HUES6 (cell line): Measurements from ENCODE around the gene MAPK8IP3.

Experiments
- H3K27ac ChIP-seq: 2 replicates; pipeline ENCODE4 v1.7.0; 2013; ENCODE audit warnings: low read depth, mild to moderate bottlenecking, low read length, inconsistent platforms
- H3K27me3 ChIP-seq: 2 replicates; pipeline ENCODE4 v1.6.1; 2013; ENCODE audit warnings: low read length; ENCODE audit not compliant: control insufficient read depth, insufficient read depth
- H3K36me3 ChIP-seq: 2 replicates; pipeline ENCODE4 v1.6.1; 2013; ENCODE audit warnings: low read length; ENCODE audit not compliant: control insufficient read depth, insufficient read depth
- H3K4me1 ChIP-seq: 2 replicates; pipeline ENCODE4 v1.6.1; 2013; ENCODE audit warnings: low read length; ENCODE audit not compliant: control insufficient read depth, insufficient read depth
- H3K4me3 ChIP-seq: 2 replicates; pipeline ENCODE4 v1.5.1; 2013; ENCODE audit warnings: low read depth, low read length
- H3K9ac ChIP-seq: one replicate; pipeline ENCODE4 v1.6.1; 2013; ENCODE audit warnings: mild to moderate bottlenecking, low read length
- H3K9me3 ChIP-seq: 2 replicates; pipeline ENCODE4 v1.6.1; 2013; ENCODE audit warnings: low read depth, low read length; ENCODE audit not compliant: control insufficient read depth, insufficient read depth

Gene MAPK8IP3

GRCh38 chr16:1779234-1779701, 73.3 kb downstream of the MAPK8IP3 start:
- Histone ChIP-seq H3K27ac (no peak overlapping the region), H3K36me3 (peaks cover 42% of the 10 kb centered on the region), H3K4me1 (peaks cover 8% of the 10 kb centered on the region), H3K27me3 (no peaks in the 10 kb centered on the region), H3K4me3 (no peak overlapping the region), H3K9me3 (no peaks in the 10 kb centered on the region), H3K9ac (no peak overlapping the region)

GRCh38 chr16:1779741-1780676, 74.0 kb downstream of the MAPK8IP3 start:
- H3K4me1 ChIP-seq, result peaks cover 5% of the 10 kb centered on the region; the same call in 1 of the 2 replicates
- no peaks in the 10 kb centered on the region for H3K27me3 ChIP-seq
- no peak overlapping the region for H3K27ac ChIP-seq
- H3K9me3 ChIP-seq, result no peaks in the 10 kb centered on the region
- no peak overlapping the region for H3K9ac ChIP-seq
- peaks cover 41% of the 10 kb centered on the region for H3K36me3 ChIP-seq
- no peak overlapping the region for H3K4me3 ChIP-seq

DNA sequence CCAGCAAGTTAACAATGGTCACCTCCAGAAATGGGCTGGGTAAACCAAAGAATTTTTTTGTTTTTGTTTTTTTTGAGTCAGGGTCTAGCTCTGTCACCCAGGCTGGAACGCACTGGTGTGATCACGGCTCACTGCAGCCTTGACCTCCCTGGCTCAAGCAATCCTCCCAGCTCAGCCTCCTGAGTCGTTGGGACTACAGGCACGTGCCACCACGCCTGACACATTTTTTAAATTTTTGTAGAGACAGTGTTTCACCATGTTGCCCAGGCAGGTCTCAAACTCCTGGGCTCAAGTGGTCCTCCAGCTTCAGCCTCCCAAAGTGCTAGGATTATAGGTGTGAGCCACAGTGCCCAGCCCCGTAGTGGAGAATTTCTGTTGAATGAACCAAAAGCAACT, 74.7 kb downstream of the MAPK8IP3 start:
- Histone ChIP-seq H3K4me3 (peak overlapping the region; percentile 91; the same call in 1 of the 2 replicates), H3K9ac (no peak overlapping the region), H3K36me3 (peaks cover 39% of the 10 kb centered on the region), H3K9me3 (no peaks in the 10 kb centered on the region), H3K4me1 (peaks cover 5% of the 10 kb centered on the region; the same call in 1 of the 2 replicates), H3K27me3 (no peaks in the 10 kb centered on the region), H3K27ac (no peak overlapping the region)

DNA sequence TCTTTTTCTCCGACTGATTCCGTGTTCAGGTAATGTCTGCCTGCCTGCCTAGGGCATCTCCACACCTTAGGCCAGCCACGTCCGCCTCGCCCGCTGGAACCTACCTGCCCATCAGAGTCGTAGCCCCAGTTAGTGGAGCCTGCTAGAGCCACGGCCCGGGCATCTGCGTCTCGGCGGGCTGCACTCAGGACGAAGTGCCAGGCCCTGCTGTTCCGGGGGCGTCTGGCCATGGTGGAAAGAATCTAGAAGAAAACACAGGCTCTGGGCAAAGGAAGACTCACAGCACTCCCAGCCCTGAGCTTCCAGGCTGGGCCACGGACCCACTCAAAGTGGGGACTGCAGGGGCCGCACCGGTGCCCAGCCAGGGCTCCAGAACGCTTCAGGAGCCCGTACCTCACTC, 75.3 kb downstream of the MAPK8IP3 start:
- Histone ChIP-seq H3K9me3 (no peaks in the 10 kb centered on the region), H3K27me3 (no peaks in the 10 kb centered on the region), H3K27ac (no peak overlapping the region), H3K9ac (peak overlapping the region; percentile 88), H3K36me3 (peaks cover 40% of the 10 kb centered on the region), H3K4me1 (peaks cover 5% of the 10 kb centered on the region; the same call in 1 of the 2 replicates), H3K4me3 (peak overlapping the region; percentile 91)

- H3K9ac ChIP-seq, result peak overlapping the region; percentile 88
- H3K27me3 ChIP-seq, result no peaks in the 10 kb centered on the region
- H3K4me3 ChIP-seq, result peak overlapping the region; percentile 91
- no peaks in the 10 kb centered on the region for H3K9me3 ChIP-seq
- H3K27ac ChIP-seq, result no peak overlapping the region
- peaks cover 5% of the 10 kb centered on the region; the same call in 1 of the 2 replicates for H3K4me1 ChIP-seq
- peaks cover 40% of the 10 kb centered on the region for H3K36me3 ChIP-seq
These were observed 75.9 kb downstream of the MAPK8IP3 start for GRCh38 chr16:1781758-1782407.

DNA sequence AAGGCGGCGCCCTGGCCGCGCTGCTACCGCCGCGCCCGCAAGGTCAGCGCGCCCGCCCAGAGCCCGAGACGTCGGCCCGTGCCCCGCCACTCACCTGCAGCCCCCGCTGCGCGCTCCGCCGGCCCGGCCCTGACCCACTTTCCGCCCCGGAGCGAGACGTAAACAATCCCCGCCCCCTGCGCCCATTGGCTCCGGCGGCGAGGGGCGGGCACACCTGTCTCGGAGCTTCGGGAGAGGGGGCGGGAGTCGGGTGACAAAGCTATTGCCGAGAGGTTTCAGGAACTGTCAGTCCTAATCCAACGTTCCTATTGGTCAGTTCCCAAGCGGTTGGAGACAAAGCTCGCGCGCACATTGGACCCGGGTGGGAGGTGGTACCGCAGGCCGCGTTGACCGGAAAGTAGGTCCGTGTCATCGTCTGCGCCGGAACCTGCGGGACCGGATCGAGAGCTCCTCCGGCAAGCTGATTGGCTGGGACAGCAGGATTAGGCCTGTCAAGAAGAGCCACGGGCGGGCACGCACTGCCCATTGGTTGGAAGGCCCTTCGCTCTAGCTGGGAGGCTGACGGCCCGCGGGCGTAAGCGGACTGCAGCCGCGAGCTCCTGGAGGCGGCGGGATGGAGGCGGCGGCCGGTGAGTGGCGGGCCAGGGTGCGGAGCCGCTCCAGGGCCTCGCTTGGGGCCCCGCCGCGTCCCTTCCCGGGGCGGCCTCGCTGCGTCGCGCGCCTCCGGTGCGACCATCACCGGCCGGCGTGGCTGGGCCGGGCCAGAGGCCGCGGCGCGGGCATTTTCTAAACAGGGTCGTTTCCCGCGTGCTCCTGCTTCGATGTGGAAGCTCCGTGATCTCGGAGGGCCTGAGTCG, 76.6 kb downstream of the MAPK8IP3 start, which contains the start of the genes NUBP2 and SPSB3:
Gene NUBP2, plus strand, starts transcription at position 553 of the 857 bp plus-strand sequence. Its CDS starts 61 bp downstream, at position 614.
Gene SPSB3, minus strand, starts transcription at position 164 of the 857 bp plus-strand sequence. CDS start 1,088 bp downstream, outside the sequence.
- Histone ChIP-seq H3K4me3 (peak within 1 kb of the TSS; percentile 91), H3K36me3 (peaks cover 40% of the 10 kb centered on the region), H3K9me3 (no peaks in the 10 kb centered on the region), H3K9ac (peak within 1 kb of the TSS; percentile 88), H3K27ac (peak within 1 kb of the TSS; percentile 55; the same call in 1 of the 2 replicates), H3K27me3 (no peaks in the 10 kb centered on the region), H3K4me1 (peaks cover 5% of the 10 kb centered on the region; the same call in 1 of the 2 replicates)

DNA sequence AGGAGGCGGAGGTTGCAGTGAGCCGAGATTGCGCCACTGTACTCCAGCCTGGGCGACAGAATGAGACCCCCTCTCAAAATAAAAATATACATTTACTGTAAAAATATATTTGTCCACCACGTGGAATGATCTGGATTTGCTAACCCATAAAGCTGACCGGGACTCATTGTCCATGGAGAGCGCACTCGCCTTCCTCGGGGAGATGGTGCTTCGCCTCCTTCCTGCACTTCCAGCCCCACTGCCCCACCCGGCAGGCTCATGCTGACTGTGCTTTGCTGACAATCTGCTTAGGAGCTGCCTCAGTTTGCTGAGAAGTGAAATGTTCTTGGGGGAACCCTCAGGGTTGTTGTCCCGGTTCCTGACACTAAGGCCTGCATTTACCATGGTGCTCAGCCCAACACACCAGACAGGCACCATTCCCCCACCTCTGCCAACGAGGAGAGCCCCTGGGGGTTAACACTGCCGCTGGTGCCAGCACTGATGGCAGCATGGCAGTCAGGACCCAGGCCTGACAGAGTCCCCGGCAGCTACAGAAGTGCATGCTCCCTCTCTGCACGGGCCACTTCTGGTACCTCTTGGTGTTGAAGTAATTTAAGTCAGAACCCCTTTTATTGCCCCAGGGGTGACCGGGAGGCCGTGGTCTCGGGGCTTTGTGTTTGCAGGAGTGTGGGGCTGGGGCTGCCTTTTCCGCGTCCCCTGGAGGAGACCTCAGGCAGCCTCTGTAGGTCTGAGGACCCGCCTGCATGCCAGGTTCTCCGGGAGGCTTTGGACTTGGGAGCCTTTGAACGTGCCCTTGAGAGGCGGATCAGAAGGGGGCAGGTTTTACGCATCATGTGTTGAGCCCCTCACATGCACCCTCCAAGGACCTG, 79.2 kb downstream of the MAPK8IP3 start:
- Histone ChIP-seq H3K9me3 (no peaks in the 10 kb centered on the region), H3K4me3 (no peak overlapping the region), H3K36me3 (peaks cover 53% of the 10 kb centered on the region), H3K27ac (no peak overlapping the region), H3K4me1 (peaks cover 5% of the 10 kb centered on the region; the same call in 1 of the 2 replicates), H3K27me3 (no peaks in the 10 kb centered on the region), H3K9ac (no peak overlapping the region)

- H3K36me3 ChIP-seq, result peaks cover 54% of the 10 kb centered on the region
- H3K9me3 ChIP-seq, result no peaks in the 10 kb centered on the region
- no peak overlapping the region for H3K9ac ChIP-seq
- H3K27ac ChIP-seq, result no peak overlapping the region
- H3K4me3 ChIP-seq, result no peak overlapping the region
- H3K27me3 ChIP-seq, result no peaks in the 10 kb centered on the region
- peaks cover 5% of the 10 kb centered on the region; the same call in 1 of the 2 replicates for H3K4me1 ChIP-seq
These were observed 79.8 kb downstream of the MAPK8IP3 start for GRCh38 chr16:1785846-1786170.

- Histone ChIP-seq H3K9me3 (no peaks in the 10 kb centered on the region), H3K27me3 (no peaks in the 10 kb centered on the region), H3K27ac (no peak overlapping the region), H3K9ac (no peak overlapping the region), H3K4me1 (peaks cover under 1% of the 10 kb centered on the region; the same call in 1 of the 2 replicates), H3K4me3 (no peak overlapping the region), H3K36me3 (peaks cover 57% of the 10 kb centered on the region)
These were observed 80.5 kb downstream of the MAPK8IP3 start for GRCh38 chr16:1786242-1787055.
